Endothelial cell of umbilical vein (primary cell): ENCODE measurements around the gene TMEM223. TPM values are rescaled to one million over a fixed set of nuclear protein-coding genes. Genes with fewer than 3 reads are reported as not detected.

ENCODE experiments used
- BruUV-seq: library from RNA; stranded (reverse); fragments of 400-500 nt; replicated peaks from 2 replicates; lab custom pipeline; 2021; lab: Mats Ljungman, UMichigan
- CTCF ChIA-PET: fragments of 300-600, 350-600 bp; sonication (Branson Sonifier 250); formaldehyde crosslinking; loops from one replicate; lab custom pipeline; 2021; ENCODE audit warnings: antibody characterized with exemption, inconsistent platforms; lab: Charles Lee
- POLR2A ChIA-PET: fragments of 300-600, 350-600 bp; sonication (Branson Sonifier 250); formaldehyde crosslinking; loops from one replicate; lab custom pipeline; 2021; ENCODE audit warnings: antibody characterized with exemption, inconsistent platforms; lab: Charles Lee
- DNase-seq: peaks from one replicate; pipeline ENCODE4 v3.0.0-alpha.2; 2011; ENCODE audit warnings: low read depth, low spot score
- FAIRE-seq: peaks from 2 replicates; lab custom pipeline; 2011; peaks lifted over from hg19 to GRCh38; lab: Jason Lieb, UNC
- H2AFZ ChIP-seq: 2 replicates; pipeline ENCODE4 v1.6.0; 2012; ENCODE audit warnings: low read depth, low read length, control low read depth, inconsistent platforms
- H3K27ac ChIP-seq: 2 replicates; pipeline ENCODE4 v1.5.1; 2011; ENCODE audit warnings: low read depth, mild to moderate bottlenecking, control low read depth, low read length, moderate library complexity; ENCODE audit not compliant: insufficient read depth
- H3K27me3 ChIP-seq, 2 experiments: 2 replicates each; pipeline versions ENCODE4 v1.6.0 to v1.6.1; 2011; ENCODE audit warnings: low read length in 2 of 2, mixed read lengths in 1 of 2; ENCODE audit not compliant: control insufficient read depth in 2 of 2, insufficient read depth in 2 of 2
- H3K36me3 ChIP-seq, 2 experiments: 2 replicates in 1 of 2; 3 replicates in 1 of 2; pipeline ENCODE4 v1.5.1; 2011; ENCODE audit warnings: low read length in 2 of 2, mild to moderate bottlenecking in 1 of 2, moderate library complexity in 1 of 2; ENCODE audit not compliant: control insufficient read depth in 2 of 2, insufficient read depth in 2 of 2; ENCODE audit errors: extremely low read depth in 1 of 2
- H3K4me1 ChIP-seq: 3 replicates; pipeline ENCODE4 v1.5.1; 2011; ENCODE audit warnings: mild to moderate bottlenecking, low read length; ENCODE audit not compliant: control insufficient read depth, insufficient read depth; ENCODE audit errors: extremely low read depth
- H3K4me2 ChIP-seq: 2 replicates; pipeline ENCODE4 v1.6.1; 2011; ENCODE audit warnings: low read length, control low read depth, mixed read lengths; ENCODE audit not compliant: insufficient read depth
- H3K4me3 ChIP-seq, 3 experiments: fragments of 200-600 bp in 1 of 3; sonication (generic), shearing (Covaris generic) in 1 of 3; replicated peaks in 1 of 3; 2 replicates each; pipeline ENCODE4 v1.5.1; 2011 to 2016; ENCODE audit warnings: control low read depth in 3 of 3, low read length in 3 of 3, mild to moderate bottlenecking in 2 of 3, inconsistent platforms in 1 of 3, low read depth in 1 of 3, moderate library complexity in 1 of 3; ENCODE audit not compliant: insufficient read depth in 1 of 3
- H3K79me2 ChIP-seq: 2 replicates; pipeline ENCODE4 v1.6.0; 2012; ENCODE audit warnings: low read length, inconsistent platforms; ENCODE audit not compliant: control insufficient read depth, insufficient read depth
- H3K9ac ChIP-seq: replicated peaks from 2 replicates; pipeline ENCODE3; 2011; ENCODE audit warnings: low read length, control low read depth; ENCODE audit not compliant: insufficient read depth; ENCODE audit errors: extremely low read depth
- H3K9me1 ChIP-seq: replicated peaks from 3 replicates; pipeline ENCODE4 v1.6.0; 2011; ENCODE audit warnings: mild to moderate bottlenecking, low read length; ENCODE audit not compliant: control insufficient read depth, insufficient read depth; ENCODE audit errors: extremely low read depth
- H3K9me3 ChIP-seq: replicated peaks from 2 replicates; pipeline ENCODE4 v1.5.1; 2012; ENCODE audit warnings: low read length, inconsistent platforms; ENCODE audit not compliant: control insufficient read depth, insufficient read depth
- H4K20me1 ChIP-seq: replicated peaks from 2 replicates; pipeline ENCODE3; 2011; ENCODE audit warnings: mild to moderate bottlenecking, low read length; ENCODE audit not compliant: control insufficient read depth, insufficient read depth; ENCODE audit errors: extremely low read depth
- CTCF ChIP-seq, 2 donors: IDR thresholded peaks; 1 replicate in 1 of 2; 2 replicates in 1 of 2; pipeline ENCODE4 v1.5.1; 2011; ENCODE audit warnings: low read length in 2 of 2, mild to moderate bottlenecking in 2 of 2, moderate library complexity in 2 of 2, control low read depth in 1 of 2, inconsistent platforms in 1 of 2, low read depth in 1 of 2; ENCODE audit not compliant: insufficient read depth in 1 of 2; ENCODE audit errors: extremely low read depth in 1 of 2
- EZH2 ChIP-seq: IDR thresholded peaks from 2 replicates; pipeline ENCODE4 v1.6.1; 2012; ENCODE audit warnings: borderline replicate concordance, low read depth, mild to moderate bottlenecking, moderate library complexity, low read length, inconsistent platforms; ENCODE audit not compliant: severe bottlenecking
- FOS ChIP-seq: IDR thresholded peaks from 2 replicates; pipeline ENCODE4 v1.6.1; 2011; ENCODE audit warnings: mild to moderate bottlenecking, low read length, moderate library complexity, borderline replicate concordance; ENCODE audit not compliant: insufficient read depth
- GATA2 ChIP-seq: IDR thresholded peaks from 2 replicates; pipeline ENCODE4 v1.7.0; 2011; ENCODE audit warnings: low read depth, mild to moderate bottlenecking, moderate library complexity, mixed read lengths, low read length; ENCODE audit not compliant: insufficient read length, insufficient read depth
- JUN ChIP-seq: IDR thresholded peaks from 2 replicates; pipeline ENCODE4 v1.6.1; 2011; ENCODE audit warnings: borderline replicate concordance, low read depth; ENCODE audit not compliant: insufficient read length, insufficient read depth
- MYC ChIP-seq: IDR thresholded peaks from one replicate; pipeline ENCODE4 v1.6.1; 2011; ENCODE audit warnings: mild to moderate bottlenecking, low read depth, low read length
- POLR2A ChIP-seq: IDR thresholded peaks from 2 replicates; pipeline ENCODE4 v1.6.1; 2012; ENCODE audit warnings: low read depth, mild to moderate bottlenecking, control low read depth, low read length
- POLR2AphosphoS5 ChIP-seq: IDR thresholded peaks from 2 replicates; pipeline ENCODE4 v1.6.1; 2012; ENCODE audit warnings: low read depth, mild to moderate bottlenecking, control low read depth, low read length, moderate library complexity; ENCODE audit not compliant: insufficient read depth
- dilution Hi-C: fragments of 300-500 bp; cut with MboI; formaldehyde crosslinking; loops from one replicate; pipeline ENCODE4 v1.15.0; 2019; ENCODE audit warnings: low sequenced_read_pairs; ENCODE audit not compliant: extremely low pct_ligation_motif_present
- intact Hi-C: fragments of 100-400 bp; cut with micrococcal nuclease; formaldehyde crosslinking; loops from one replicate; pipeline ENCODE4 v1.10.0; 2022
- polyA plus RNA-seq, 4 experiments: library from polyadenylated mRNA; depleted of rRNA in 3 of 4; stranded (reverse) in 3 of 4; unstranded in 1 of 4; fragments of >200 nt; gene quantifications; 2 replicates each; pipeline versions ENCODE4 v1.2.1 to v1.2.3, GENCODE V29; 2011 to 2012; ENCODE audit warnings: missing spikeins in 1 of 4
- total RNA-seq: library from RNA; stranded (reverse); gene quantifications from 2 replicates; pipeline ENCODE4 v1.2.3, GENCODE V29; 2021
- TF ChIP-seq, protein P1 (sequence below): IDR thresholded peaks from 2 replicates; pipeline ENCODE4 v1.6.1; 2011; ENCODE audit not compliant: insufficient read depth, insufficient read length

TMEM223 gene
- total and polyA plus RNA-seq, 2 donors (not counting 3 experiments of a cell fraction or from before 2014, with no cell fraction given): 11.8 to 26.7 TPM

- H3K4me3 ChIP-seq: peak overlapping the region; percentile 1 to 95 (median 43)
- H2AFZ ChIP-seq: peak overlapping the region; percentile 61
- H3K79me2 ChIP-seq: peaks cover 26% of the 10 kb centered on the region
- H3K9me3 ChIP-seq: no peaks in the 10 kb centered on the region
- peak; percentile 63 for FAIRE-seq
- dilution Hi-C loops: no loop called here
- H3K27me3 ChIP-seq: no peaks in the 10 kb centered on the region
- H3K27ac ChIP-seq: peak overlapping the region; percentile 32
- BruUV-seq: no TSS peak
- H3K9me1 ChIP-seq: no peaks in the 10 kb centered on the region
- no peaks in the 10 kb centered on the region for H4K20me1 ChIP-seq
- peak overlapping the region; percentile 68 for H3K4me2 ChIP-seq
- intact Hi-C loops: loop anchor here (1.0 to 2.0 kb wide), 8 partner anchors 15 to 95 kb away; partner anchors contain the start of genes NXF1, POLR2G, STX5 and TAF6L
- H3K36me3 ChIP-seq: peaks cover 0 to 15% of the 10 kb centered on the region in 2 experiments
- ChIA-PET CTCF (interaction anchor here (0.6 to 3.1 kb wide), 47 partner anchors 9 to 391 kb away, joined by 3 to 105 read pairs (median 7); partner anchors contain the start of genes C11orf98, CSKMT, HNRNPUL2 and POLR2G), POLR2A (interaction anchor here (0.6 to 2.8 kb wide), 7 partner anchors 11 to 123 kb away, joined by 3 to 33 read pairs (median 5); partner anchors contain the start of genes SLC3A2, STX5 and ZBTB3)
- peaks cover 11% of the 10 kb centered on the region for H3K4me1 ChIP-seq
- DNase-seq: peak; percentile 86
- TF ChIP-seq EZH2 (no peak), CTCF (IDR thresholded peaks at IDR 0.05; ENCODE audit: extremely low read depth in 1 of 2, insufficient read depth in 1 of 2, low read depth in 1 of 2, low read length in 2 of 2) (peak; percentile 99 to 100)
- H3K9ac ChIP-seq: peak overlapping the region; percentile 75
These were observed 5.3 kb downstream of the TMEM223 start for GRCh38 chr11:62786318-62787004.

DNA sequence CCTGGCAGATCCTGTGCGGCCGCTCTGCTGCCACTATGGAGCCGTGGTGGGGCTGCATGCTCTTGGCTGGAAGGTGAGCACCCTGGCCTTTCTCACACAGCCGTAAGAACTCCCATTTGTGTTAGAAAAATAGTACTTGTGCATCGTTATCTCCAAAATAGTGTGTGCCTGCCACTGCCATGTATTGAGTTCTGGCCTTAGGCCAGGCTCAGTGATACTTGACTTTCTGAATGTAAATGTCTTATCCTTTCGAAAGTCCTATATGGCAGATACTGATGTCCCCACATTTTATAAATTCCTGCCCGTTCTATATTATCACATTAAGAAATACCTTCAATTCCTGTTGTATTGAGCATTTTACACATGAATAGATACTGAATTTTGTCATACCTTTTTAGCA is 9.1 kb downstream of the TMEM223 start:
- intact Hi-C loops: no loop called here
- peaks cover 6% of the 10 kb centered on the region for H3K4me1 ChIP-seq
- no peak overlapping the region for H3K4me3 ChIP-seq
- no peaks in the 10 kb centered on the region for H3K27me3 ChIP-seq
- H3K9ac ChIP-seq: no peak overlapping the region
- H3K9me3 ChIP-seq: no peaks in the 10 kb centered on the region
- H3K4me2 ChIP-seq: no peak overlapping the region
- dilution Hi-C loops: no loop called here
- DNase-seq (no peak), FAIRE-seq (no peak)
- peaks cover 0 to 15% of the 10 kb centered on the region in 2 experiments for H3K36me3 ChIP-seq
- no peaks in the 10 kb centered on the region for H3K9me1 ChIP-seq
- TF ChIP-seq POLR2AphosphoS5 (no peak), MYC (no peak), CTCF (IDR thresholded peaks at IDR 0.05; ENCODE audit: extremely low read depth in 1 of 2, insufficient read depth in 1 of 2, low read depth in 1 of 2, low read length in 2 of 2) (no peak), JUN (no peak), GATA2 (no peak), EZH2 (no peak), POLR2A (no peak), FOS (no peak)
- TF ChIP-seq, protein P1, sequence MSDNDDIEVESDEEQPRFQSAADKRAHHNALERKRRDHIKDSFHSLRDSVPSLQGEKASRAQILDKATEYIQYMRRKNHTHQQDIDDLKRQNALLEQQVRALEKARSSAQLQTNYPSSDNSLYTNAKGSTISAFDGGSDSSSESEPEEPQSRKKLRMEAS: no peak
- H4K20me1 ChIP-seq: no peaks in the 10 kb centered on the region
- ChIA-PET POLR2A (no interaction called here), CTCF (no interaction called here)
- no peak overlapping the region for H2AFZ ChIP-seq
- no peak overlapping the region for H3K27ac ChIP-seq
- peaks cover under 1% of the 10 kb centered on the region for H3K79me2 ChIP-seq
- BruUV-seq: no TSS peak
